Fibroblast of peridontal ligament (primary cell): ENCODE data around the gene AFAP1L2.

Experiments used
- DNase-seq: peaks from one replicate; pipeline ENCODE4 v3.0.0-alpha.2; 2010; ENCODE audit errors: extremely low read depth

The AFAP1L2 gene

DNA sequence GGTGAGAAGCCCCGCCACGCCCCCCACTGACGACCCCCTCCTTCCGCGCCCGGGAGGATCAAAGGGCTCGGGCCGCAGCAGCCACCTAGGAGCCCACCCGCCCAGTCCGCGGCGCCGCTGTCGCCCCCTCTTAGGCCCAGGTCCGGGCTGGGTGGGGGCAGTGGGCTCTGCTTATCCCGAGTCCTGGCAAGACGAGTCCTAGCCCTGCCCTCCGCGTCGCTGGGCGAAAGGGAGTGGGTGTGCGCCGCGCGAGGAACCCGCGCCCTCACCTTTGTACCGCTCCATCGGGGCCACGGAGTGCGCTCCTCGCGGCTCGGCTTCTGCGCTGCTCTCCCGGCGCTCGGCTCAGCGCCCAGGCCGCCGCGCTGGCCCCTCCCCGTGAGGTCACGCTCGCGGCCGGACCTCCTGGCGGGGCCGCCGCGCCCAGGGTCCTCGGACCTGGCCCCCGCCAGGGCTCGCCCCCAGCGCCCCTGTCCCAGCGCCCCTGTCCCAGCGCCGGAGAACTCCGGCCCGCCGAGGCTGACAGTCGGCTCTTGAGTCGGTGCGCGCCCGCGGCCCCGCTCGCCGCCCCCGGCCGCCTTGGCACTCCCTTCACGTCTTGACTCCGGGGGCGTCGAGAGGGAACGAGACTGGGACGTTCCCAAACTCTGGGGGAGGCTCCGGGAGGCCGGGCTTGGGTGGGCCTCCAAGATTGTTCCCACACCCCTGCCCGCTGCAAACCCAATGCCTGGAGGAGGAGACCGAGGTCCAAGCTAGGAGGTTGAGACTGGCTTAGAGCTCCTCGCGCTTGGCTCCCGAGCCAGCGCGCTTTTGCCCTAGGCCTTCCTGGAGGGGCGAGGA is at the start of gene AFAP1L2:
Gene AFAP1L2 (minus strand): TSS at position 332 of the 840 bp plus-strand sequence. CDS start 47 bp downstream, at position 285.
- DNase-seq: no peak

DNA sequence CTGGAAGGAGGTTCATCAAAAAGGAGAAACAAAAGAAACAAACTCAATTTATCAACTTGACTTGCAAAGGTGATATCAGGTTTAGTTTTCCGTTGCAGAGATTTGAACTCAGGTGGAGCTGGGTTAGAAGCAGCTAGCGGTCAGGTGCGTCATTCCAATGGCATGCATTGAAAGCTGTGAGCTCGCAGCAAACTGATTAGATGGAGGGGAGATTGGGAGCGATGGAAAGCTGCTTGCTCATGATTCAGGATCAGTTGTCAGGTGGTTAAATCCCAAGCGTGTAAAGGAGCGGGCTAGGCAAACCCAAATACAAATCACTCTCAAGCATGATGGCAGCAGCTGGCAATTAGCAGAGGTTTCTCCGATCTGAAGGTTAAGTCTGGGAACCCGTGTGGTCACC is 49.3 kb upstream of the AFAP1L2 start:
- DNase-seq: no peak

DNA sequence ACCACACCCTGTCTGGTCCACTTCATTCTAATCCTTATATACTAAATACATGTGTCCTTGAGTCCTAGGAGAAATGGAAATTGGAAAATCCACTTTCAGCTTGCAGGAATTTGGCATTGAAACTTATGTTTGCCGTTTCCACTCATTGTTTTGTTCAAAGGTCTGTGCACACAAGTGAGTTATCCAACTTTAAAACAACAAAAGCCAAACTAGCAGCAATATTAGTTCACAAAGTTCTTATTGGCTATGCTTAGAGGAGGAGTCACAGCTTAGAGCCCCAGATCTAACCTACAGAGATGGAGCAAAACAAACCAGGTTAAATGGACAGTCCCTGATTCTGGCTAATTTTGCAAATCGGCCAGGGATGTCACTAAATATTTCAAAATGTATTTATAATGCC is 44.6 kb upstream of the AFAP1L2 start:
- DNase-seq: no peak

GRCh38 chr10:114445332-114445731 is 41.0 kb upstream of the AFAP1L2 start:
- no peak for DNase-seq

DNA sequence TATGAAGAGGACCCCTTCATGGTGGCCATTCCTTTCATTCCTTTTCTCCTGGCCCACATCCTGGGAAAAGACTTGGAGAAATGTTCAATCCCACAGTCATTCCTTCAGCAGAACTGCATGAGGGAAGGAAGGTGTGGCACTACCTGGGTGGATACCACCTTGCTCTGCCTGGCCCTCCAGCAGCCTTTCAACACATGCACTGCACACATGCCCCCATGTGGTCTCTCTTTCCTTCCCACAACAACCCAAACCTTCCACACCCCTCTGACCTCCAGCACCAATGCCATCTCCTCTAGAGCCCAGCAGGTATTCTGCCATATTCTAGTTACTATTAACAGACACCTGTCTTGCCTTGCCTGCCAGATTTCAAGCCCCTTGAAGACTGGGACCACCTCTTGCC is 40.5 kb upstream of the AFAP1L2 start:
- no peak for DNase-seq

DNA sequence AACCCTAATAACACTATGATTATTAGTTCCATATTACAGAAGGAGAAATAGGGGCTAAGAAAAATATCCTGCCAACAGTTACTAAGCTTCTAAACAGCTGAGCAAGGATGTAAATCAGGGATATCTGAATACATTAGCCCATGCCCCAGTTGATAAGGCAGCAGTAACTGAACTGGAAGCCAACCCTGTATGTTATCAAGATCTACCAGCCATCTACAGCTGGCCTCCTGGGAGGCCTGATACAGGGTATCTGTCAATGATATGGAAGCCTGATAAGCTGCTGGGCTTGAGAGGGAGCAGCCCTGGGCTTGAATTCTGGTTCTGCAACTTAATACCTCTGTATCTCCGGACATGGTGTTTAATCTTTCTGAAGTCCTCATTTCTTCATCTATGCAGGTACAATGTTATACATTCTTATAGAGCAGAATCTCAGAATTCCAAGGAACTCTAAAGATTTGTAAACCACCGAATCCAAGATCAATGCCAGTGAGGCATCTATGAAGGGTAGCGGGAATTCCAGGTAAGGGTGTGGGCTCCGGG is 37.9 kb upstream of the AFAP1L2 start:
- no peak for DNase-seq

DNA sequence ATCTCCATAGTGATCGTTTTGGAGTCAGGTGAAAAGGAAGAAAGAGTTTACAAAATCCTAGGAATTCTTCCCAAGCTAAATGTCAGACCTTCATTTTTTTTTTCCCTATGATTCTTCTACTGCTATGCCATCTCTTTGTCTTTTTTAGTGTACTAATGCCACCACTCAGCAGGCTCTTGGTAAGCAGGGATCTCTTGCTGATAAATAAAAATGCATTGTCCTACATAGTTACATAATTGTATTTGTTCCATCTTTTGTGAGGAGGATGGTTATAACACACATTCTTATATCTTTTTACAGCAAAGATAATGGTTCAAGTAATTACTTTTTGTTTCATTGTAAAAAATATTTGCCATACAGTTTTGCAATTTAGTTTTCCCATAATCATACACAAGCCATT is 36.8 kb upstream of the AFAP1L2 start:
- no peak for DNase-seq

GRCh38 chr10:114437473-114438292 is 33.4 kb upstream of the AFAP1L2 start:
- DNase-seq: peak; percentile 4

- DNase-seq: no peak
These were observed 32.6 kb upstream of the AFAP1L2 start for GRCh38 chr10:114436941-114437340.

- no peak for DNase-seq
These were observed 28.3 kb upstream of the AFAP1L2 start for GRCh38 chr10:114432566-114433093.

DNA sequence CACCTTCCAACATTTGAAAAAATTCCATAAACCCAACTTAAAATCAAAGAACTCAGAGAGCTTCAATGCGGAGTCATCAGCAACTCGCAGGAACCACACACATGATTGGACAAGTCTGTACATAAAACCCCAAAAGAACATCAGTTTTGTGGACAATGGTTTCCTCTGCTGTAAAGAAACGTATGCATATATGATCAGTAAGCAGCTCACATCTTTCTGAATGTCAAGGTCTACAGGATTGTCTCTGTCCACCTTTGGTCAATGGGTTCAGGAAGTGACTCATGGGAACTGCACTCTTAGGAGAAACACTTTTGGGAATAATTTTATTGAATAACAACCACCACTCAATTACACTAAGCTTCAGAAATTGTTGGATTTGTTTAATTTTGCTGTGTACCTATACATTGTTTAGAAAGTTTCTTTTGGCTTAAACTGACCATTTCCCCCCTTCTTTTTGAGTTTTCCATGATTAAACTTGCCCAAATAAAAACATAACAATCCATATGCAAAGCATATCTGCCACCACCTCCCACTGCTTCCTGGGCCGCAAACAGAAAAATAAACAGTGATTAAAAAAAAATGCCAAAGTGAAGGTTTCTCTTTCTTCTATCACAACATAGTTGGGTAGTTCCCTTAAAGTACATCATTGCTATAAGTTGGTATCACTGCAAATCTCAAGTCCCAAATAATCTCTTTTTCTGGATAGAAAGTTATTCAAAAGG is 27.3 kb upstream of the AFAP1L2 start:
- DNase-seq: no peak

- no peak for DNase-seq
These were observed 26.5 kb upstream of the AFAP1L2 start for GRCh38 chr10:114430688-114431413.

GRCh38 chr10:114429581-114430335 is 25.5 kb upstream of the AFAP1L2 start:
- DNase-seq: no peak

- no peak for DNase-seq
These were observed 23.0 kb upstream of the AFAP1L2 start for GRCh38 chr10:114427124-114427852.

DNA sequence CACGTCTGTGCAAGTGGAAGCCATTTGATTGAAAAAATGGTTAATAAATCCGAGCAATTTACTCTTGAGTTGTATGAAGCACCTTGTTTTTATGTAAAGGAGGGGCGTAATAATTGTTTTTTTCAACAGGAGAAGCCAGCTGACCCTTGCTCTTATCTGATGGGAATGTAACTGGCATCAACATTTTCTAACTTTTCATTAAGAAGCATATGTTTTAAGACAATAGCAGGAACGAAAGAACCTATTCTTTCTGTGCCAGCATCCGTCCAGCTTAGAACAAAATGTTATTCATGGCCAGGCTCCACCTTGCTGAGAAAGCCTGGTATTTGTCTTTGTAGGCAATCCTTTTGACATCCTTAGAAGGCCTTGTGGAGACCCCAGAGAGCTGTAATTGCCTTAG is 22.2 kb upstream of the AFAP1L2 start:
- DNase-seq: no peak

- DNase-seq: no peak
These were observed 16.6 kb upstream of the AFAP1L2 start for GRCh38 chr10:114420811-114421485.

DNA sequence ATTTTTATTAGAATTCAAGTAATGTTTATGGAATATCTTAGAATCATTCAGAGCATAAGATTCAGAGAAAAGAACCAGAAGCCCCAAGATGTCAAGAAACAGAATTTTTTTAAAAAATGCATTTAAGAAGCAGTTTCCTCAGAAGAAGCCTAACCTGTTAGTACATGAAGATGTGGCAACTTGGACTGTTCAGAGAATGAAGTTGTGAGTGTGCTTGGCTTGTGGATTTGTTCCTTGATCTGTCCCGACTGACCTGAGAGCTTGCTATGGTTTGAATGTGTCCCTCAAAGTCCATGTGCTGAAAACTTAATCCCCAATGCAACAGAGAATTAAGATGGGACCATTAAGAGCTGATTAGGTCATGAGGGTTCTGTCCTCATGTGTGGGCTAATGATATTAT is 13.8 kb upstream of the AFAP1L2 start:
- no peak for DNase-seq

DNA sequence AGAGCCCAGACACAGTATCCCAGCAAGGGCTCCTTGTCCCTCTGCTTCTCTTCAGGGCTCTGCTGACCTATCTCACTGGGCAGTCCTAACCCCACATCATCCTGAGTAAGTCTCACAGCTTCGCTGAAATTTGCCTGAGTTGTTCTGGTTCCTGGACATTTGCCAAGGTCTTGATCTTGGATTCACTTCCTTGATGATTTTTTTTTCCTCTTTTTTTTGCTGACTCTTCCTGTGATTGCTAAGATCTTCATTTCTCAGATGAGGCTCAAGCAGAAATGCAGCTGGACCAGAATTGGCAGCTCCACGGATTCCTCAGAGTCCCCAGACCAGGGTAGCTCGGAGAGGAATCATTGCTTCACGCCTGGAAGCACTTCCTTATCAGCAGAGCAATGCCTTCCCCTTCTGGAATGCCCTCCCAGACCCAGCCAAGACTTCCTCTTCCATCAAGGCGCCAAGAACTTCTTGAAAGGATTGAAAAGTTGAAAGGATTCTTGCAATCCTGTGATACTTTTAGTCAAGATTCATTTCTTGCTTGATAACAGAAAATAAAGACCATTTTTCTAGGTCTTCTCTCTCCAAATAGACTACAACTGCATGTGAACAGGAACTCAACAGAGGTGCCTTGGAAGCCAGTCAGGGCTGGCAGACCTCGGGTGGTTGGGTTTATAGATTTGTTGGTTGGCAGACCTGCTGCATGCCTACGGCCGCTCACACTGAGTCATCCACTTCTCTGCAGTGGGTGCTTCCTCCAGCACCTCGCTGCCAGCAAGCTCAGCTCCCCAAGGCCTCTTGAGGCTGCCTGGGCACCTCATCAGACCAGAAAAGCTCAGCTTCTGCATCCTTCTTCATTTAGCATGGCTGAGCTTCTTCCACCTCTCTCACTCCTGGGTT is 8.8 kb upstream of the AFAP1L2 start:
- DNase-seq: no peak
